GM12875 (cell line): Measurements from ENCODE around the gene DACH1.

Experiments
- H3K4me3 ChIP-seq: one replicate; pipeline ENCODE4 v1.5.1; 2011; ENCODE audit warnings: low read depth, low read length, control low read depth
- CTCF ChIP-seq: IDR thresholded peaks from 2 replicates; pipeline ENCODE4 v1.5.1; 2011; ENCODE audit warnings: low read depth, mild to moderate bottlenecking, control low read depth, inconsistent platforms, low read length, moderate library complexity, borderline replicate concordance; ENCODE audit not compliant: insufficient read depth

The DACH1 gene

DNA sequence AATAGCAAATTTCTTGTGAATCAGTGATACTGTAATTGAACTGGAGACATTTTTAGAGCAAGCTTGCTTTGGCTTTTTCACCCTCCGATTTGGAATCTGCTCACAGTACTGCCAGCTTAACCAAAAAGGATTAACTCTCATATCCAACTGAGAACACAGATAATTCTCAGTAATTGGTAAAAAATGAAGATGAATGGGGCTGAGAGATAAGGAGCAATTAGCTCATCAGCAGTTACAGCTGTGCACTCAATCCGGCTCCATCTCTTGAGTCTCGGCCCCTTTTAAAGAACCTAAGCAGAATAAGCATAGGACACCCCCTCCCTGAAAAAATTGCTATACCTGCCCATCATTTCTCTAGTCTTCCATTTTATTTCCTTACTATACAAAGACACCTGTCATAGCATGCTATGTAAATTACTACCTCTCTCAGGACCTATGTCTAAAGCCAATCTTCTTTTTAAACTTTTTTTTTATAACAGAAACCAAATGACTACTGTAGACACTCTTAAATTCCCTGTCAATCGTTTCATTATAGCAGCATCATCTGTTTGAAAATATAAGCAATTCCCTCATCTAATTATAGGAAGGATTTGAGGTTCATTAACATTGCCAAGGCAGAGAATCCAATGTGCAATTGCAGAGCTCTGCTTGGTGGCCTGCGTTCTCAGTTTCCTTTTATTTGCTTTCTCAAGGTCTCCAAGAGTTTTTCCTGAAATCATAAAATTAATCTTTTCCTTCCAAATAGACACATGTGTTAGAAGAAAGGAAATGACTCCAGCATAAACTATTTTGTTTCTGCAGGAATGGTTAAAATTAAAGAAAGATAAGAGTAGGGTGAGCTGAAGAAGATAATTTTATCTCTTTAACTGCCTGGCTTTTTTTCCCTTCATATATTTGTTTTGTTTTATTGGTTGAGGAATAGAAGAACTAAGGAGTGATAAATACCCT lies 242.1 kb downstream of the DACH1 start:
- TF ChIP-seq CTCF, result no peak
- H3K4me3 ChIP-seq, result no peak overlapping the region

DNA sequence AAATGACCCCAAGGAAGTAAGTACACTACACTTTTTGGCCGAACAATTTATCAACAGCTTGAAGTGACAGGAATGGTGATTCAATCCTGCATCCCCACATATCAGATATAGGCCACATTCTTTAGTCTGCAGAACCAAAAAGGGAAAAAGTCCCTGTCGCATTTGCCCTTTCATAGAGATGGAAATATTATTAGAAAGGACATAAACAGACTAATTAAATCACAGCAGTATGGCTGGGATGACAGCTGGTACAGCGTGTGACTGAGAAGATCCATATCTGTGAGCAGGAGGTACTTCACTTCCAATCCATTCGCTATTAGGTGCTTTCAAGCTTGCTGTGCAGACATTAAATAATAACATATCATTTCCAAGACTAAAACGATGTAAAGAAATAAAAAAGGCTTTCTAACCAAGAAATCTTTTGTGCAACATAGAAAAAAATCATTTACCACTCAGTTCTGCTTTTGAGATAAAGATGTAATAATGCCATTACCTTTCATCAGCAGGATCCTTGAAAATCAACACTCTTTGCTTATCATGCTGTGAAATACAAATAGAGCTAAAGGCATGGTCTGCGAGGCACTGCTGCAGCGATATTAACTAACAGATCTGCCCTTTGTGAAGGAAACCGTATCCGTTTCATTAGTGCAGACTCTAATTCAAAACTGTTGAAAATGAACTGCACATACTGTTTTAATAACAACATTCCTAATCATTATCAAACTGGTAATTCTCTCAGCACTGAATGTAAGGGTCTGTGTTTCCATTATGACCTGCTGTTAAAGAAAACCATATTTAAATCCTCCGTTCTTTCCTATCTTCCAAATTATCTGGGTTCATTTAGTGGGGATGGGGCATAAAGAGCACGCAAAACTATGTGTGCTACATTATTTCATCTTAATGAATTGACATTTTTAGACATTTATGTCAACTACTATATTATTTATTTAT lies 245.6 kb downstream of the DACH1 start:
- H3K4me3 ChIP-seq, result no peak overlapping the region
- TF ChIP-seq CTCF, result no peak

- H3K4me3 ChIP-seq, result no peak overlapping the region
Measured at GRCh38 chr13:71619096-71619495, 247.9 kb downstream of the DACH1 start.

DNA sequence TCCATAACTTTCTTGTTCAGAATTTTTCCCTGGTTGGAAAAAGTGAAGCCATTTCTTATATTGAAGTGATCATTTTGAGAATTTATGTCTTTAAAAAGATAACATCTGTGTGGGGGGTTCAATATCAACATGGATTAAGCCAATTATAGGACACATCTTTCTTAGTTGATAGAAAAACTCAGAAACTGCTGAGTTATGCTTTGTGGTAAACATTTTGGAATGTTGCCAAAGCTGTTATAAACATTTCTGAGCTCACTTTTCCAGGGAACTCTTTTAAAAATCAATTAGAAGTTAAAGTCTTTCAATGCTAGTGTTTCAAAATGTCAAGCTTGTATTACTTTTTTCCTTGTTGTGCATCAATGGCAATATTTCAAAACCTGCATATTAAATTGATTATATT lies 248.8 kb downstream of the DACH1 start:
- H3K4me3 ChIP-seq, result no peak overlapping the region
- TF ChIP-seq CTCF, result no peak

More at GRCh38 chr13:71619096-71619495, 247.9 kb downstream of the DACH1 start:
- TF ChIP-seq CTCF, result no peak

DNA sequence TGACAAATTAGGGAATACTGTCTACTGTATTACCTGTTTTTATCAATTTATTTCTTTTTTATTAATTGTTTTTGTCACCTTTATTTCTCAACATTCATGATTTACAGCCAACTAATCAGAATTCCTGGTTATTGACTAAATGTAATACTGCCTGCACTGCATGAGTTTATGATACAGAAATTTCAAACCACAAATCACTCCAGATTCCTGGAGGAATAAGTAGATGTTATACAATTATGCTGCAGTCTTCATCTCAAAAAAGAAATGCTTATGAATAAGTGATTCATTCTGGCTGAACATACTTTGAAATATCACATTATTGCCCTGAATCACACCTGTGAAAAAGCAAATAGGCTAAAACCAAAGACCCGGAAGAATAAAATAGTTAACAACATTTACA lies 249.7 kb downstream of the DACH1 start:
- no peak overlapping the region for H3K4me3 ChIP-seq
- no peak for TF ChIP-seq CTCF

- TF ChIP-seq CTCF, result no peak
Measured at GRCh38 chr13:71613066-71613745, 253.8 kb downstream of the DACH1 start.

More at GRCh38 chr13:71613066-71613745, 253.8 kb downstream of the DACH1 start:
- H3K4me3 ChIP-seq, result no peak overlapping the region
